ENCODE data around the gene ZFY. TPM values are rescaled to one million over a fixed set of nuclear protein-coding genes. Genes with fewer than 3 reads are reported as not detected.

ZFY gene
- total RNA-seq, 1 donor from 2014 or later = 16.8 TPM

DNA sequence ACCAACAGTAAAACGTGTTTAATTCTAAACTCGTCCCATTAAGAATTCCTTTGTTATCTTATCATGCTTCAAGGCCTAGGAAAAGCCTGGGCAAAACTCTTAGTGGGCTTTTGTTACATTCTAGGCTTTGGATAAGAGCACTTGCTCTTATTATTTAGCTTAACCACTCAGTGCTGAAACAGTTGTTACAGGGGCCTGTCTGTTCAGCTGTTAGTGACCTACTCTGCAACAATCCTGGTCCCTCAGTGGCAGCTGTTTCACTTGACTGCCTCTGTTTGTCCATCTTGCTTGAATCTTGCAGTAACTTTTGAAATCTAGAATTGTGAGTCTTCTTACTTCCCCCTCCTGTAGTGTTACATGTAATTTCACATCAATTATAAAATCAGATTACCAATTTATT is 88.4 kb downstream of the ZFY start:
- FAIRE-seq (no peak), DNase-seq (ENCODE audit: low read depth) (no peak)
- H3K27ac Mint-ChIP-seq (ENCODE audit: unreplicated experiment) = no peak overlapping the region
- no peaks in the 10 kb centered on the region for H3K27me3 Mint-ChIP-seq (ENCODE audit: low read depth, unreplicated experiment)
- no peaks in the 10 kb centered on the region for H3K9me3 Mint-ChIP-seq (ENCODE audit: unreplicated experiment)
- Histone ChIP-seq H4K20me1 (ENCODE audit: insufficient read depth, low read length) (no peaks in the 10 kb centered on the region), H3K9ac (ENCODE audit: low read length) (no peak overlapping the region), H3K9me3 (ENCODE audit: insufficient read depth, low read depth, low read length) (no peaks in the 10 kb centered on the region), H2AFZ (ENCODE audit: low read depth, low read length) (no peak overlapping the region), H3K4me3 (ENCODE audit: insufficient read depth, low read depth, low read length) (no peak overlapping the region), H3K4me2 (ENCODE audit: low read length) (no peak overlapping the region), H3K27ac (ENCODE audit: low read depth, low read length) (no peak overlapping the region), H3K79me2 (ENCODE audit: insufficient read depth, low read length) (no peaks in the 10 kb centered on the region), H3K4me1 (ENCODE audit: insufficient read depth, low read length) (no peaks in the 10 kb centered on the region), H3K36me3 (ENCODE audit: insufficient read depth, low read length) (no peaks in the 10 kb centered on the region), H3K27me3 (ENCODE audit: insufficient read depth, low read length) (no peaks in the 10 kb centered on the region)
- no peaks in the 10 kb centered on the region for H3K4me1 Mint-ChIP-seq (ENCODE audit: low read depth, unreplicated experiment)
- TF ChIP-seq EZH2 (IDR thresholded peaks at IDR 0.05; ENCODE audit: insufficient read depth, low read length) = no peak
- TF ChIP-seq, protein P1, sequence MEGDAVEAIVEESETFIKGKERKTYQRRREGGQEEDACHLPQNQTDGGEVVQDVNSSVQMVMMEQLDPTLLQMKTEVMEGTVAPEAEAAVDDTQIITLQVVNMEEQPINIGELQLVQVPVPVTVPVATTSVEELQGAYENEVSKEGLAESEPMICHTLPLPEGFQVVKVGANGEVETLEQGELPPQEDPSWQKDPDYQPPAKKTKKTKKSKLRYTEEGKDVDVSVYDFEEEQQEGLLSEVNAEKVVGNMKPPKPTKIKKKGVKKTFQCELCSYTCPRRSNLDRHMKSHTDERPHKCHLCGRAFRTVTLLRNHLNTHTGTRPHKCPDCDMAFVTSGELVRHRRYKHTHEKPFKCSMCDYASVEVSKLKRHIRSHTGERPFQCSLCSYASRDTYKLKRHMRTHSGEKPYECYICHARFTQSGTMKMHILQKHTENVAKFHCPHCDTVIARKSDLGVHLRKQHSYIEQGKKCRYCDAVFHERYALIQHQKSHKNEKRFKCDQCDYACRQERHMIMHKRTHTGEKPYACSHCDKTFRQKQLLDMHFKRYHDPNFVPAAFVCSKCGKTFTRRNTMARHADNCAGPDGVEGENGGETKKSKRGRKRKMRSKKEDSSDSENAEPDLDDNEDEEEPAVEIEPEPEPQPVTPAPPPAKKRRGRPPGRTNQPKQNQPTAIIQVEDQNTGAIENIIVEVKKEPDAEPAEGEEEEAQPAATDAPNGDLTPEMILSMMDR (IDR thresholded peaks at IDR 0.05; ENCODE audit: insufficient read depth, low read depth, low read length) = no peak
- no peaks in the 10 kb centered on the region for H3K36me3 Mint-ChIP-seq (ENCODE audit: low read depth, unreplicated experiment)
- H3K4me3 Mint-ChIP-seq (ENCODE audit: unreplicated experiment) = no peak overlapping the region

DNA sequence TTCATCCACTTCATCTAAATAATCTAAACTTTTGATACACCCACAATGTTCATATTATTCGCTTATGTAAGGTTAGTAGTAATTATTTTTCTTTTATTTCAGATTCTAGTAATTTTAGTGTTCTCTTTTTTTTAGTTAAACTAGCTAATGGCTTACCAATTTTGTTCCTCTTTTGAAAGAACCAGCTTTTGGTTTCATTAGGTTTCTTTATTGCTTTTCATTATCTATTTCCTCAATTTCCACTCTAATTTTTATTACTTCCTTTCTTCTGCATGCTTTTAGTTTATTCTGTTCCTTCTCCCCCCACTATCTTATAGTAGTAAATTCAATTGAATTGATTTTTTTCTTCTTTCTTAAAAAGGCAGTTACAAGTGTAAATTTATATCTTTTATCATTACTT is 90.2 kb downstream of the ZFY start:
- Histone ChIP-seq H2AFZ (ENCODE audit: low read depth, low read length) (no peak overlapping the region), H3K27ac (ENCODE audit: low read depth, low read length) (no peak overlapping the region), H3K4me2 (ENCODE audit: low read length) (no peak overlapping the region), H3K79me2 (ENCODE audit: insufficient read depth, low read length) (no peaks in the 10 kb centered on the region), H4K20me1 (ENCODE audit: insufficient read depth, low read length) (no peaks in the 10 kb centered on the region), H3K9ac (ENCODE audit: low read length) (no peak overlapping the region), H3K4me3 (ENCODE audit: insufficient read depth, low read depth, low read length) (no peak overlapping the region), H3K4me1 (ENCODE audit: insufficient read depth, low read length) (no peaks in the 10 kb centered on the region), H3K27me3 (ENCODE audit: insufficient read depth, low read length) (no peaks in the 10 kb centered on the region), H3K9me3 (ENCODE audit: insufficient read depth, low read depth, low read length) (no peaks in the 10 kb centered on the region), H3K36me3 (ENCODE audit: insufficient read depth, low read length) (no peaks in the 10 kb centered on the region)
- H3K4me3 Mint-ChIP-seq (ENCODE audit: unreplicated experiment) = no peak overlapping the region
- TF ChIP-seq EZH2 (IDR thresholded peaks at IDR 0.05; ENCODE audit: insufficient read depth, low read length) = no peak
- TF ChIP-seq, protein P1 (IDR thresholded peaks at IDR 0.05; ENCODE audit: insufficient read depth, low read depth, low read length) = no peak
- H3K27me3 Mint-ChIP-seq (ENCODE audit: low read depth, unreplicated experiment) = no peaks in the 10 kb centered on the region
- H3K36me3 Mint-ChIP-seq (ENCODE audit: low read depth, unreplicated experiment) = no peaks in the 10 kb centered on the region
- H3K4me1 Mint-ChIP-seq (ENCODE audit: low read depth, unreplicated experiment) = no peaks in the 10 kb centered on the region
- H3K9me3 Mint-ChIP-seq (ENCODE audit: unreplicated experiment) = no peaks in the 10 kb centered on the region
- no peak overlapping the region for H3K27ac Mint-ChIP-seq (ENCODE audit: unreplicated experiment)
- DNase-seq (ENCODE audit: low read depth) = no peak
- no peak for FAIRE-seq

Other genes with a start within 250 kb of the ZFY start
- not detected in 2 replicates for gene SRY, start 147.7 kb upstream of the ZFY start, total RNA-seq
- gene RPS4Y1, start 93.8 kb upstream of the ZFY start, total RNA-seq = 218 and 255 TPM in 2 replicates

All from astrocyte (in vitro differentiated cells and primary cell).